ENCODE results near the gene SLC7A4. TPM values are rescaled to one million over a fixed set of nuclear protein-coding genes. Genes with fewer than 3 reads are reported as not detected.
A peak's percentile ranks its signal among the peaks of the same experiment; 100 is the strongest.

SLC7A4 gene
- total and polyA plus RNA-seq, 2 of the 8 experiments (the other 6 are each of a cell fraction or from before 2014, with no cell fraction given), result 0.92 TPM; not detected in 1

DNA sequence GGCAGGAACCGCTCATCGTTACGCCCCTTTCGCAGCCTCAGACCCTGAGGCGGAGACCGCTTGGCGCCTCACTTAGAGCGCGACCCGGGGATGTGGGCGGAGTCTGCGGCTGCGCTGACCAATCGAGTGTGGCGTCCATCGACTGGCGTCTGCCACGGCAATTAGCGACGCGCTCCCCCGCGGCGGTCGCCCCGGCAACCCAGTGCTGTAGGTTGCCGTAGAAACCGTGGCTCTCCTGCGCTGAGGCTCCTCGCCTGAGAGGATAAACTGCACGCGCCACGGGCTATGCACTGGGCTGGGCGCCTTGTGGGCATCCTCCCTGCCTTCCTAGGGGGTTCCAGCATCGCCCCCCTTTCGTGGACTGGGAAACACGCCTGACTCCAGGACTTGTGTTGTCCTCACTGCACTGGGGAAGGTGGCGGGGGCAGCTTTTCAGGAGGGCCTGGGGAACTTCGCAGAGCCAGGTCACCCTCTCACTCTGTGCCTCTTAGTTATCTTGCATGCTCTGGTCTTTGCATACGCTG, 18.1 kb downstream of the SLC7A4 start (continued):
- TF ChIP-seq, protein P1, sequence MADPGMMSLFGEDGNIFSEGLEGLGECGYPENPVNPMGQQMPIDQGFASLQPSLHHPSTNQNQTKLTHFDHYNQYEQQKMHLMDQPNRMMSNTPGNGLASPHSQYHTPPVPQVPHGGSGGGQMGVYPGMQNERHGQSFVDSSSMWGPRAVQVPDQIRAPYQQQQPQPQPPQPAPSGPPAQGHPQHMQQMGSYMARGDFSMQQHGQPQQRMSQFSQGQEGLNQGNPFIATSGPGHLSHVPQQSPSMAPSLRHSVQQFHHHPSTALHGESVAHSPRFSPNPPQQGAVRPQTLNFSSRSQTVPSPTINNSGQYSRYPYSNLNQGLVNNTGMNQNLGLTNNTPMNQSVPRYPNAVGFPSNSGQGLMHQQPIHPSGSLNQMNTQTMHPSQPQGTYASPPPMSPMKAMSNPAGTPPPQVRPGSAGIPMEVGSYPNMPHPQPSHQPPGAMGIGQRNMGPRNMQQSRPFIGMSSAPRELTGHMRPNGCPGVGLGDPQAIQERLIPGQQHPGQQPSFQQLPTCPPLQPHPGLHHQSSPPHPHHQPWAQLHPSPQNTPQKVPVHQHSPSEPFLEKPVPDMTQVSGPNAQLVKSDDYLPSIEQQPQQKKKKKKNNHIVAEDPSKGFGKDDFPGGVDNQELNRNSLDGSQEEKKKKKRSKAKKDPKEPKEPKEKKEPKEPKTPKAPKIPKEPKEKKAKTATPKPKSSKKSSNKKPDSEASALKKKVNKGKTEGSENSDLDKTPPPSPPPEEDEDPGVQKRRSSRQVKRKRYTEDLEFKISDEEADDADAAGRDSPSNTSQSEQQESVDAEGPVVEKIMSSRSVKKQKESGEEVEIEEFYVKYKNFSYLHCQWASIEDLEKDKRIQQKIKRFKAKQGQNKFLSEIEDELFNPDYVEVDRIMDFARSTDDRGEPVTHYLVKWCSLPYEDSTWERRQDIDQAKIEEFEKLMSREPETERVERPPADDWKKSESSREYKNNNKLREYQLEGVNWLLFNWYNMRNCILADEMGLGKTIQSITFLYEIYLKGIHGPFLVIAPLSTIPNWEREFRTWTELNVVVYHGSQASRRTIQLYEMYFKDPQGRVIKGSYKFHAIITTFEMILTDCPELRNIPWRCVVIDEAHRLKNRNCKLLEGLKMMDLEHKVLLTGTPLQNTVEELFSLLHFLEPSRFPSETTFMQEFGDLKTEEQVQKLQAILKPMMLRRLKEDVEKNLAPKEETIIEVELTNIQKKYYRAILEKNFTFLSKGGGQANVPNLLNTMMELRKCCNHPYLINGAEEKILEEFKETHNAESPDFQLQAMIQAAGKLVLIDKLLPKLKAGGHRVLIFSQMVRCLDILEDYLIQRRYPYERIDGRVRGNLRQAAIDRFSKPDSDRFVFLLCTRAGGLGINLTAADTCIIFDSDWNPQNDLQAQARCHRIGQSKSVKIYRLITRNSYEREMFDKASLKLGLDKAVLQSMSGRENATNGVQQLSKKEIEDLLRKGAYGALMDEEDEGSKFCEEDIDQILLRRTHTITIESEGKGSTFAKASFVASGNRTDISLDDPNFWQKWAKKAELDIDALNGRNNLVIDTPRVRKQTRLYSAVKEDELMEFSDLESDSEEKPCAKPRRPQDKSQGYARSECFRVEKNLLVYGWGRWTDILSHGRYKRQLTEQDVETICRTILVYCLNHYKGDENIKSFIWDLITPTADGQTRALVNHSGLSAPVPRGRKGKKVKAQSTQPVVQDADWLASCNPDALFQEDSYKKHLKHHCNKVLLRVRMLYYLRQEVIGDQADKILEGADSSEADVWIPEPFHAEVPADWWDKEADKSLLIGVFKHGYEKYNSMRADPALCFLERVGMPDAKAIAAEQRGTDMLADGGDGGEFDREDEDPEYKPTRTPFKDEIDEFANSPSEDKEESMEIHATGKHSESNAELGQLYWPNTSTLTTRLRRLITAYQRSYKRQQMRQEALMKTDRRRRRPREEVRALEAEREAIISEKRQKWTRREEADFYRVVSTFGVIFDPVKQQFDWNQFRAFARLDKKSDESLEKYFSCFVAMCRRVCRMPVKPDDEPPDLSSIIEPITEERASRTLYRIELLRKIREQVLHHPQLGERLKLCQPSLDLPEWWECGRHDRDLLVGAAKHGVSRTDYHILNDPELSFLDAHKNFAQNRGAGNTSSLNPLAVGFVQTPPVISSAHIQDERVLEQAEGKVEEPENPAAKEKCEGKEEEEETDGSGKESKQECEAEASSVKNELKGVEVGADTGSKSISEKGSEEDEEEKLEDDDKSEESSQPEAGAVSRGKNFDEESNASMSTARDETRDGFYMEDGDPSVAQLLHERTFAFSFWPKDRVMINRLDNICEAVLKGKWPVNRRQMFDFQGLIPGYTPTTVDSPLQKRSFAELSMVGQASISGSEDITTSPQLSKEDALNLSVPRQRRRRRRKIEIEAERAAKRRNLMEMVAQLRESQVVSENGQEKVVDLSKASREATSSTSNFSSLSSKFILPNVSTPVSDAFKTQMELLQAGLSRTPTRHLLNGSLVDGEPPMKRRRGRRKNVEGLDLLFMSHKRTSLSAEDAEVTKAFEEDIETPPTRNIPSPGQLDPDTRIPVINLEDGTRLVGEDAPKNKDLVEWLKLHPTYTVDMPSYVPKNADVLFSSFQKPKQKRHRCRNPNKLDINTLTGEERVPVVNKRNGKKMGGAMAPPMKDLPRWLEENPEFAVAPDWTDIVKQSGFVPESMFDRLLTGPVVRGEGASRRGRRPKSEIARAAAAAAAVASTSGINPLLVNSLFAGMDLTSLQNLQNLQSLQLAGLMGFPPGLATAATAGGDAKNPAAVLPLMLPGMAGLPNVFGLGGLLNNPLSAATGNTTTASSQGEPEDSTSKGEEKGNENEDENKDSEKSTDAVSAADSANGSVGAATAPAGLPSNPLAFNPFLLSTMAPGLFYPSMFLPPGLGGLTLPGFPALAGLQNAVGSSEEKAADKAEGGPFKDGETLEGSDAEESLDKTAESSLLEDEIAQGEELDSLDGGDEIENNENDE (IDR thresholded peaks at IDR 0.05; ENCODE audit: insufficient replicate concordance, low read length), result no peak
- TF ChIP-seq RXRA (IDR thresholded peaks at IDR 0.05; ENCODE audit: insufficient read depth, low read depth, low read length) (no peak), NANOG (IDR thresholded peaks at IDR 0.05; ENCODE audit: insufficient read depth, low read depth, low read length, poor library complexity, severe bottlenecking) (peak; percentile 73), ATF2 (IDR thresholded peaks at IDR 0.05; ENCODE audit: low read length) (no peak), SP4 (IDR thresholded peaks at IDR 0.05; ENCODE audit: low read length) (no peak), BCL11A (IDR thresholded peaks at IDR 0.05; ENCODE audit: low read depth in 2 of 2, low read length in 2 of 2) (no peak), POU5F1 (IDR thresholded peaks at IDR 0.05; ENCODE audit: low read depth, low read length) (no peak), SP1 (IDR thresholded peaks at IDR 0.05; ENCODE audit: low read depth, low read length) (peak; percentile 80), EZH2 (IDR thresholded peaks at IDR 0.05; ENCODE audit: low read depth, low read length, severe bottlenecking) (no peak)

Data from H1 (cell line).